Natural killer cell treated with Interleukin-12 subunit alpha and Interleukin-12 subunit beta and Interleukin-15 and Interleukin-18, amount 100 ng/mL, for 72 hours (primary cell): ENCODE measurements around the gene TMEM213. TPM values are rescaled to one million over a fixed set of nuclear protein-coding genes. Genes with fewer than 3 reads are reported as not detected.

Source experiments
- ATAC-seq, 2 donors: fragments of 150-1000 bp; cut with Tn5 transposase in 1 of 2; sonication (Bioruptor Pico), chemical (Tn5 transposase) in 1 of 2; 2 replicates each; pipeline ENCODE4 v1.10.0; 2021
- DNase-seq: peaks from one replicate; pipeline ENCODE4 v3.0.0; 2022; ENCODE audit warnings: low spot score
- H3K27ac Mint-ChIP-seq, 2 donors: 1 replicate in 1 of 2; 2 replicates in 1 of 2; pipeline ENCODE4 v1.8.0; 2022; ENCODE audit warnings: mixed read lengths in 2 of 2, mild to moderate bottlenecking in 1 of 2, moderate library complexity in 1 of 2
- H3K27me3 Mint-ChIP-seq, 2 donors: 1 replicate in 1 of 2; 2 replicates in 1 of 2; pipeline ENCODE4 v1.8.0; 2022; ENCODE audit warnings: mixed read lengths in 2 of 2
- H3K36me3 Mint-ChIP-seq: one replicate; pipeline ENCODE4 v1.8.0; 2022; ENCODE audit warnings: mixed read lengths
- H3K4me1 Mint-ChIP-seq, 2 donors: 1 replicate in 1 of 2; 2 replicates in 1 of 2; pipeline ENCODE4 v1.8.0; 2022; ENCODE audit warnings: low read depth in 2 of 2, mixed read lengths in 2 of 2, mild to moderate bottlenecking in 1 of 2
- H3K4me3 Mint-ChIP-seq: one replicate; pipeline ENCODE4 v1.8.0; 2022; ENCODE audit warnings: mixed read lengths
- H3K9me3 Mint-ChIP-seq: 2 replicates; pipeline ENCODE4 v1.8.0; 2022; ENCODE audit warnings: mixed read lengths
- total RNA-seq, 2 donors: library from RNA; stranded (reverse); gene quantifications; one replicate each; pipeline ENCODE4 v1.2.3, GENCODE V29; 2022

Gene TMEM213
- total RNA-seq, 2 donors from 2014 or later = not detected

- H3K4me3 Mint-ChIP-seq = no peak overlapping the region
- no peaks in the 10 kb centered on the region for H3K9me3 Mint-ChIP-seq
- H3K36me3 Mint-ChIP-seq = no peaks in the 10 kb centered on the region
- DNase-seq (no peak), ATAC-seq (no peak)
- H3K4me1 Mint-ChIP-seq = peaks cover 10 to 31% of the 10 kb centered on the region in 2 donors
- no peaks in the 10 kb centered on the region for H3K27me3 Mint-ChIP-seq
- H3K27ac Mint-ChIP-seq = no peak overlapping the region
Measured at GRCh38 chr7:138878856-138879255, 81.1 kb downstream of the TMEM213 start.

DNA sequence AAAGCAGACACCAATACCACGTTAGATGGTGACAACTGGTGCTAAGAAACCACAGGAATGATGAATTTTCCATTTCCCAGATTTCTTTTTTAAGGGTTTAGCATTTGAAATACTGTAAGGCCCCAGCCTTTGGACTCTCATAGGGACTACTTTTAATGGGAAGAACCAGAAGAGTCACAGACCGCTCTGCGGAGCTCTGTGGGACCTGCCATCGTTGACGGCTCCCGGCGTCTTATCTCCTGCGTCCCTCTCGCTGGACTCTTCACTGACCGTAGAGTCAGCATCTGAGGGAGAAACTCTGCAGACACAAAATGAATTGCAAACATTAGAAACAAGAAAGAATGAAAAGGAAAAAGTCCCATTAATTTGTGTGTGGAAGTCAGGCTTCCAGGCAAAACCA, 81.6 kb downstream of the TMEM213 start:
- H3K4me3 Mint-ChIP-seq = no peak overlapping the region
- H3K4me1 Mint-ChIP-seq = peaks cover 8 to 28% of the 10 kb centered on the region in 2 donors
- DNase-seq (no peak), ATAC-seq (no peak)
- H3K9me3 Mint-ChIP-seq = no peaks in the 10 kb centered on the region
- no peaks in the 10 kb centered on the region for H3K36me3 Mint-ChIP-seq
- no peaks in the 10 kb centered on the region for H3K27me3 Mint-ChIP-seq
- H3K27ac Mint-ChIP-seq = no peak overlapping the region

DNA sequence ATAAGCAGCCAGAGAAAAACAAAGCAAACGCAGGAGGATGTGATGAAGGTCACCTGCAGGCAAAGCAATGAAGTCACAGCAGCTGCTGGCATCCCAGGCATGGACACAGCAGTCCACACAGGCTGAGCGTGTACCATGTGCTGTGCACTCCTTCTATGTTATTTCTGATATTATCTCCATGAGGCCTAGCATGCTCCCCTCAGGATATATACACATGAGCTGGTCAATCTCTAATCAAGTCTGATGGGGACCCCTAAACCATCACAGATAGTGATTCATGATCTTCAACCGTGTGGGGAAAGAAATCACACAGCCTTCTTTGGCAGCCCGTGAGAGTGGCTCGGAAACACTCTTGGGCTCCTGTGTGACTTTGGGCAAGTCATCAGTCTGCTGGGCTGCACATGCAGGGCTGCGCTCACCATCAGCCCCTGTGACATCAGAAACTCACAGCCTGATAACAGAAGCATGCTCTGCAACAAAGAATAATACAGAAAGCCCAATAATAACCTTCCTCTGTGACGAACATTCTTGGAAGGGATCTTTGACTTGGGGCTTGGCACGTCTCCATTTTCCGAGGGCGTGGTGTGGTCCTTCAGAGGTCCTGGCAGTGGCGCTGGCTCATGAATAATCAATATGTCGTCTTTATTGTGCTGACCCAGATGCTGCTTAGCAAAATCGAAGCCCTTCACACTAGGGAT, 83.2 kb downstream of the TMEM213 start:
- Mint-ChIP-seq H3K27me3 (no peaks in the 10 kb centered on the region), H3K4me3 (no peak overlapping the region), H3K27ac (no peak overlapping the region), H3K36me3 (no peaks in the 10 kb centered on the region), H3K9me3 (no peaks in the 10 kb centered on the region), H3K4me1 (peaks cover under 1 to 17% of the 10 kb centered on the region in 2 donors)
- no peak for DNase-seq
- ATAC-seq = no peak

DNA sequence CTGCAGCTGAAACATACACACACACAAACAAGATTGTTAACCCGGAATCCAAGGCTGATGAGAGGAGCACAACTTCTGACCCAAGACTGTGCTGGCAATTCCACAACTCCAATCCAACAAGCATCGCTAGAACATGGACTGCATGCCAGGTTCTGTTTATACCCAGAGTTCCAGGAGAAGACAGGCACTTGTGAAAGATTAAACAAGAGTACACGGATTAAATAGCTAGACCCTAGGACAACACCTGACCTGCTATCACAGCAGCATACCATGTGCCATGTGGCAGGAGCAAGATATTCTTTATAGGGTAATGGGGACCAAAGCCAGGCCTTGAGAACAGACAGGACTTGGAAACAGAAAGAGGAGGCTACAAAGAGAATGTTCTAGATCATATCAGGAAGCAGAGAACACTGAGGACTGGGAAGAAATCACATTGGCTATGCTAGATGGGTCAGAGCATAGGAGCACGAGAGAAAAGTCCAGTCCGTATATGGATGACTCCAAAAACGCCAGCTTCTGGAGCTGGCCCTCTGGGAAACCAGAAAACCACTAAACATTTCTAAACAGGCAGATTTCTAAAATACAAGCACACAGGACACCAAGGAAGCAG, 83.9 kb downstream of the TMEM213 start:
- H3K4me1 Mint-ChIP-seq = peaks cover 4 to 16% of the 10 kb centered on the region in 2 donors
- H3K27me3 Mint-ChIP-seq = no peaks in the 10 kb centered on the region
- DNase-seq (no peak), ATAC-seq (no peak)
- H3K9me3 Mint-ChIP-seq = no peaks in the 10 kb centered on the region
- no peak overlapping the region for H3K4me3 Mint-ChIP-seq
- no peak overlapping the region for H3K27ac Mint-ChIP-seq
- H3K36me3 Mint-ChIP-seq = no peaks in the 10 kb centered on the region

DNA sequence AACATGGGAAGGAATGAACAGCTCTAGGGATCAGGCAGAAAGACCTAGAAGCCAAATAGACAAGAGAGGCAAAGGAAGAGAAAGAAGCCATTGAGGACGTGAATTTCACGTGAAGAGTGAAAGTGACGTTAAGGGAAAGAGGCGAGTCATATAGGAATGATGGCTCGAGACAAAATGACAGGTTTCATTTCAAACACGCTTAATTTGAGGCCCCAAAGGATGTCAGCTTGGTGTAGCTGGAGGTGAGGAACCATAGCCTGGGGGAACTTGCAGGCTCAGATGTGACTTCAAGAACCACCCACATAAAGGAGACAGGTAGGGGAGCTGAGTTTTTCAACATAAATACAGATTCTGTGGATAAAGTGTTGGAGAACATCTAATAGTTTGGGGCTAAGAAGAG, 84.5 kb downstream of the TMEM213 start:
- Mint-ChIP-seq H3K9me3 (no peaks in the 10 kb centered on the region), H3K27ac (no peak overlapping the region), H3K4me3 (no peak overlapping the region), H3K4me1 (peaks cover 4 to 15% of the 10 kb centered on the region in 2 donors), H3K36me3 (no peaks in the 10 kb centered on the region), H3K27me3 (no peaks in the 10 kb centered on the region)
- no peak for ATAC-seq
- DNase-seq = no peak

DNA sequence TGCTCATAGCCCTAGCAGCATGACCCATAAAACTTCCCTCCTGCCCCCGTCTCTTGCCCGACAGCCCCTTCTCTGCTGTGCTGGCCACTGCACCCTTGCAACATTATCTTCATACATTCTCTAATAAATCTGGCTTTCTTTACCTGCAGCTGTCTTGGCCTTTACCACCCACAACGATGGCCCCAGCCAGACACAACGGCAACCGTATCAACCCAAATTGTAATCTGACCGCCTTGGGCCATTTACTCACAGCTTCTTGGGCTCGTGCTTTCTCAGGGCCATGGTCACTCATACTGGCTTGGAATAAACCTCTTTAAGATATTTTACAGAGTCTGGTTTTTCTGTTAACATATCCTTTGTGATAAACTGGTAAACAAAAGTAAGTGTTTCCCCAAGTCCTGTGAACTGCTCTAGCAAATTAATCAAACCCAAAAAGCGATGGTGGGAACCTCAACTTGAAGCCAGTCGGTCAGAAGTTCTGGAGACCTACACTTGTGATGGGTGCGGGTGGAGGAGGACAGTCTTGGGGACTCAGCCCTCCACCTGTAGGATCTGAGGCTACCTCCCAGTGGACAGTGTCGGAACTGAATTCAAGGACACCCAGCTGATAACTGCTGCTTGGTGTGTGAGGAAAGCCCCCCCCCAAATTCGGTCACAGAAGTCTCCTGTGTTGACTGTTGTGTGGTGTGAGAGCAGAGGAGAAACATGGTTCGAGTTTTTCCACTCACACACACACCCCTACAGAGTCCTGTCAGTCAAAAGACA, 87.8 kb downstream of the TMEM213 start:
- Mint-ChIP-seq H3K4me3 (no peak overlapping the region), H3K27ac (no peak overlapping the region), H3K27me3 (no peaks in the 10 kb centered on the region), H3K9me3 (no peaks in the 10 kb centered on the region), H3K36me3 (no peaks in the 10 kb centered on the region), H3K4me1 (peaks cover 4 to 15% of the 10 kb centered on the region in 2 donors)
- ATAC-seq = peak in 1 of 2 donors; percentile 42
- no peak for DNase-seq

DNA sequence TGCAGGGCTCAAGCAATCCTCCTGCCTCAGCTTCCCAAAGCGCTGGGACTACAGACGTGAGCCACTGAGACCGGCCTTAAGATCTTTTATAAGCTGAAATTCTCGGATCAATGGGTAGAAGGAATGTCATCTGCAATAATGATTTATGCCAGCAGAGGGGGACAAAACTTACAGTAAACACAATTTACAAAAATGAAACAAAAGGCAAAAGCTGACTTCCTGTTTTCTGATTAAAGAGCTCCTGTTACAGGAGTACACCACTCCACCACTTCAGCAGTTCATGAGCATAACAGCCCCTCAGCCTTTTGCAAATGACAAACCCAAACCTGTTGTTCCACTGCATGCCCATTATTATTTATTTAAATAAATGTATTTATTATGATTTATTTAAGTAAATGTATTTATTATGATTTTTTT, 88.7 kb downstream of the TMEM213 start:
- Mint-ChIP-seq H3K4me1 (peaks cover 4 to 15% of the 10 kb centered on the region in 2 donors), H3K27ac (peak overlapping the region in 1 of 2 donors; percentile 76), H3K36me3 (no peaks in the 10 kb centered on the region), H3K4me3 (peak overlapping the region; percentile 32), H3K27me3 (no peaks in the 10 kb centered on the region), H3K9me3 (no peaks in the 10 kb centered on the region)
- DNase-seq = peak; percentile 68
- ATAC-seq = peak; percentile 61 to 75

GRCh38 chr7:138887085-138887710, 89.4 kb downstream of the TMEM213 start:
- H3K27ac Mint-ChIP-seq = peak overlapping the region in 1 of 2 donors; percentile 2
- H3K36me3 Mint-ChIP-seq = no peaks in the 10 kb centered on the region
- no peaks in the 10 kb centered on the region for H3K27me3 Mint-ChIP-seq
- ATAC-seq = no peak
- H3K9me3 Mint-ChIP-seq = no peaks in the 10 kb centered on the region
- peaks cover 4 to 9% of the 10 kb centered on the region in 2 donors for H3K4me1 Mint-ChIP-seq
- no peak for DNase-seq
- no peak overlapping the region for H3K4me3 Mint-ChIP-seq

Other genes with a start within 250 kb of the TMEM213 start
- gene SVOPL, start 96.6 kb upstream of the TMEM213 start, total RNA-seq = not detected
- gene ATP6V0A4, start 202 bp downstream of the TMEM213 start, total RNA-seq = under 1 TPM; 0.21 to 0.98 TPM
- gene KIAA1549, start 183.4 kb downstream of the TMEM213 start, total RNA-seq = under 1 TPM; 0.21 to 0.33 TPM
- 1 to 10 TPM; 3.7 to 8.7 TPM for gene ZC3HAV1L, start 238.0 kb downstream of the TMEM213 start, total RNA-seq